Glomerular endothelial cell (primary cell): Measurements from ENCODE around the gene CRY1. TPM values are rescaled to one million over a fixed set of nuclear protein-coding genes. Genes with fewer than 3 reads are reported as not detected.
A peak's percentile ranks its signal among the peaks of the same experiment; 100 is the strongest.
"Not testable (repeated sequence)": the region's sequence is repeated elsewhere in the genome, so short reads cannot be mapped to it uniquely, and the experiment has no call there.

ENCODE experiments used
- DNase-seq: peaks from one replicate; pipeline ENCODE4 v3.0.0-alpha.2; 2011; ENCODE audit warnings: low read depth, low spot score; ENCODE audit errors: extremely low read depth
- total RNA-seq: library from RNA; depleted of rRNA; stranded (reverse); fragments of >200 nt; gene quantifications from 2 replicates; pipeline ENCODE4 v1.2.3, GENCODE V29; 2015

The CRY1 gene
- total RNA-seq, 1 donor from 2014 or later: 24.4 TPM

DNA sequence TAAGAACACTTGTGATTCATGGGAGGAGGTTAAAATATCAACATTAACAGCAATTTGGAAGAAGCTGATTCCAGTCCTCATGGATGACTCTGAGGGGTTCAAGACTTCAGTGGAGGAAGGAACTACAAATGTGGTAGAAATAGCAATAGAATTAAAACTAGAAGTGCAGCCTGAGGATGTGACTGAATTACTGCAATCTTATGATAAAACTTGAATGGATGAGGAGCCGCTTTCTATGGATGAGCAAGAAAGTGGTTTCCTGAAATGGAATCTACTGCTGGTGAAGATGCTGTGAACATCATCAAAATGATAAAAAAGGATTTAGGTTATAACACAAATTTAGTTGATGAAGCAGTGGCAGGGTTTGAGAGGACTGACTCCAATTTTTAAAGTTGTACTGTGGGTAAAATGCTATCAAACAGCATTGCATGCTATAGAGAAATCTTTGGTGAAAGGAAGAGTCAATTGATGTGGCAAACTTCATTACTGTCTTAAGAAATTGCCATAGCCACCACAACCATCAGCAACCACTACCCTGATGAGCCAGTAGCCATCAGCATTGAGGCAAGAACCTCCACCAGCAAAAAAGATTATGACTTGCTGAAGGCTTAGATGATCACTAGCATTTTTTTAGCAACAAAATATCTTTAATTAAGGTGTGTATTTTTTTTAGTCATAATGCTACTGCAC, 80.5 kb downstream of the CRY1 start:
- no peak for DNase-seq

DNA sequence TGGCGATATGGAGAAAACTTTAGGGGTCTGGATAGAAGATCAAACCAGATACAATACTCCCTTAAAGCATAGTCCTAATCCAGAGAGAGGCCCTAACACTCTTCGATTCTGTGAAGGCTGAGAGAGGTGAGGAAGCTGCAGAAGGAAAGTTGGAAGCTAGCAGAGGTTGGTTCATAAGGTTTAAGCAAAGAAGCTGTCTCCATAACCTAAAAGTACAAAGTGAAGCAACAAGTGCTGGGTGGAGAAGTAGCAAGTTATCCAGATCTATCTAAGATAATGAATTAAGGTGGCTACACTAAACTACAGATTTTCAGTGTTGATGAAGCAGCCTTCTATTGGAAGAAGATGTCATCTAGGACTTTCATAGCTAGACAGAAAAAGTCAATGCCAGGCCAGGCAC, 81.8 kb downstream of the CRY1 start:
- DNase-seq: no peak

DNA sequence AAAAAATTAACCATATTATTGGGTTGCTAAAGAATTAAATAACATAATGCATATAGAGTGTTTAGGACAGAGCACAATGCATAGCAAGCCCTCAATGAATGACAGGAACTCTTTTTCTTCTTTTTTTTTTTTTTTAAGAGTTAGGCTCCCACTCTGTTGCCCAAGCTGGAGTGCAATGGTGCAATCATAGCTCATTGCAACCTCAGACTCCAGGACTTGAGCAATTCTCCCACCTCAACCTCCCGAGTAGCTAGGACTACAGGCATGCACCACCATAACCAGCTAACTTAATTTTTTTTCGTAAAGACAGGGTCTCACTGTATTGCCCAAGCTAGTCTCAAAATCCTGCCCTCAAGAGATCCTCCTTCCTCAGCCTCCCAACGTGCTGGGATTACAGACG, 85.9 kb downstream of the CRY1 start:
- DNase-seq: no peak

DNA sequence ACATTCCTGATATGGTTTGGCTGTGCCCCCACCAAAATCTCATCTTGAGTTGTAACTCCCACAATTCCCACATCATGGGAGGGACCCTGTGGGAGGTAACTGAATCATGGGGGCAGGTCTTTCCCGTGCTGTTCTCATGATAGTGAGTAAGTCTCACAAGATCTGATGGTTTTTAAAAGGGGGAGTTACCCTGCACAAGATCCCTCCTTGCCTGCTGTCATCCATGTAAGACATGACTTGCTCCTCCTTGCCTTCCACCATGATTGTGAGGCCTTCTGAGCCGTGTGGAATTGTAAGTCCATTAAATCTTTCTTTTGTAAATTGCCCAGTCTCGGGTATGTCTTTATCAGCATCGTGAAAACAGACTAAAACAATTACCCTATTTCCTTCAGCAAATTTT, 90.7 kb downstream of the CRY1 start:
- DNase-seq: not testable (repeated sequence)

DNA sequence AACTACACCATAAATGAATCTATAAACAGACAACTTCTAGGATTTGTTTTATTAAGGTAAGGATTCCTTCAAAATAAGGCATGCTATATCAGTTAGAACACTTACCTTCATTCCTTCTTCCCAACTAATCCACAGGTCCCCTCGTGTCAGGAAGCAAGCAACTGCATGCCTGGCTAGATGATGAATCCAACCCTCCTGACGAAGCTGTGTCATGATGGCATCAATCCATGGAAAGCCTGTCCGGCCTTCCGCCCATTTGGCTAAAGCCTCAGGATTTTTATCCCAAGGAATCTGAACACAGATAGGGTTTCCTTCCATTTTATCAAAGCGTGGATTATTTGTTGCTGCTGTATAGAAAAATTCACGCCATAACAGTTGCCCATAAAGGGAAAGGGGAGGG, 93.9 kb downstream of the CRY1 start:
- DNase-seq: no peak

DNA sequence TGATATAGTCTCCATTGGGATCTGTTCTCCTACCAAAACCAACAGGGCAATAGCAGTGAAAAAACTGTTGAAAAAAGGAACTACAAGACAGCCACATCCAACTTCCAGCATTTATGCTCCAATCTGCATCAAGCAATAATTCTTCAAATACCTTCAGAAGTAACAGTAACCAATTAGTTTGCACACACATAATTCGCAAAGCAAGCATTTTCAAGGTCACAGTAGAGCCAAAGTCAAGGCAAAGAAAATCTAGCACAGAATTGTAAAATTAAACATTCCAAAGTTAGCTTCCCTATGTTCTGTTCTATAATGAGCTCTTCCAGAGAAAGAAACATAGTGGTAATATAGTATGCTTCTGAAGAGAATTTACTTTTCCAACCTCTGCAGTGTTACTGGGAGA, 95.4 kb downstream of the CRY1 start:
- DNase-seq: no peak

DNA sequence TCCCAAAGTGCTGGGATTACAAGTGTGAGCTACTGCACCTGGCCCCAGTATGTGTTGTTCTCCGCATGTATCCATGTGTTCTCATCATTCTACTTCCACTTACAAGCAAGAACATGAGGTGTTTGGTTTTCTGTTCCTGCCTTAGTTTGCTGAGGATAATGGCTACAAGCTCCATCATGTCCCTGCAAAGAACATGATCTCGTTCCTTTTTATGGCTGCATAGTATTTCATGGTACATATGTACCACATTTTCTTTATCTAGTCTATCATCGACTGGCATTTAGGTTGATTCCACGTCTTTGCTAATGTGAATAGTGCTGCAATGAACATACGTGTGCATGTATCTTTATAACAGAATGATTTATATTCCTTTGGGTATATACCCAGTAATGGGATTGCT, 97.2 kb downstream of the CRY1 start:
- DNase-seq: not testable (repeated sequence)

DNA sequence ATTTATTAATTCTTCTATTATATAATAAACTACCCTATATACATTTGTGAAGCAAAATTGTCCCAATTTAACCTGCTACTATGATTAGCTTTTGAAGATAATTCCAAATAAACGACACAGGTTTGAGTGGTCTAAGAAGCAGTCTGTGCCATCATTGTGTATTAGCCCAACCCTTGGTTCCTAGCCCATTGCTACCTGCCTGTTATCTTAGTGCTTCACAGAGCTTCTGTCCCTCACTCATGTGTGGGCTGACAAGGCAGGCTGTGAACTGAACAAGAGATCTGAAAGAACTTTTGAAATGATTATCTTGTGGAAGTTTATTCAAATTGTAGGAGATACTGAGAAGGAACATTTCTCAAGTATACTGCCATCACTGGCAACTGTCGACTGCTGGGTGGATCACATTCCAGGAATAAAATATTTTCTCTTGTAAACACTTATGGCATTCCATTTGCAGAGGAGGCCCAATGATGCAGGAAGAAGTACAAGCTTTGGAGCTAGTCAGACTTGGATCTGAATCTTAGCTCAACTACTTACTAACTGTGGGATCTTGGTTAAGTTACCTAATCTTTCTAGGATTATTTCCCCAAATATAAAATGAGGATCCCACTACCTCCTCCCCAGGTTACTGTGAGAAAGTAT, 98.6 kb downstream of the CRY1 start:
- DNase-seq: no peak

DNA sequence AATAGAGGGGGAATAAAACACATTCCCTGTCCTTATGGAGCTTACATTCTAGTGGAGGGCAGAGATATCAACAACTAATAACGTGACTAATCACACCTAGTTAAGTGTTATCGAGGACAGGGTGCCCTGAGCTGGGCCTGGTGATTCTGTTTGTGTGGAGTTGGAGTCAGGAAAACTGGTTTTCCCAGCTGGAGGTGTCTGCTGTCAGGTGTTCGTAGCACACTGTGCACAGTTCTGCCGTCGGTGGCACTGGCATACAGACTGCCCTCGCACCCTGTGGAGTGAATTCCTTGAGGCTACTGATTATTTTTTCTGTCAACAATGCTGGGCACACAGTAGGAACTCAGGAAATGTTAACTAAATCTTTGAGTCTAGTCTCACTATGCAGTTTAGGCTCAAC, 105.5 kb downstream of the CRY1 start:
- no peak for DNase-seq

DNA sequence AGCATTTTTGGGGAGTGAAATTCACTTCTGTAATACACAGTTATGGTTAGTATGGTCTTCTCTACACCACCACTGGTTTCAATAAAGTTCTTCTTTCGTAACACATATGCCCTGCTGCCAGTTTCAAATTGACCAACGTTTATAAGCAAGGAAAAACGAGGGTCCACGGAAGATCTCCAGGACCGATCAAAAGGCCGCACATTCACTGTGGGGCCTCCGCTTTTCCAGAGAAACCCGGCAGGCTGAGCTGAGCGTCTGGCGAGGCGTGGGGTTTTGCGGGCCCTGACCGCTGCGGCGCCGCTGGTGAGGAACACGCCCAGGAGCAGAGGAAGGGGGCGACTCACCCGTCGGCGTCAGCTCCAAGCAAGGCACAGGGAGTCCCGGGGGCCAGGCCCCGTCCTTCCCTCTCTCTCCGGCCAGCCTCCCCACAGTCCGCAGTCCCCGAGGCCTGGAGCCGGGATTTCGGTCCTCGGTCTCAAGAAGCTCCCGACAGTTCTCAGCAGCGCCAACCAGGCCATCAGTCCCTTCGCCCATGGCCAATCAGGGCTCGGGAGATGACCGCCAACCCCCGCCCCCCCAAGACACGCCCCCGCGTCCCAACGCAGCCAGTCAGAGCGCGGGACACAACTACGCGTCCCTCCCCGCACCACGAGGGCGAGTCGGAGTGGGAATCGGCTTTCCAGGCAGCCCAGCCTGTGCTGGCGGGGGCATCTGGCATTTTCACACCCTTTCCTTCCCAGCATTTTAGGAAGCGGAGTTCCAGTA, 106.5 kb downstream of the CRY1 start, which contains the start of gene MTERF2:
Gene MTERF2 (minus strand): TSS at position 522 of the 765 bp plus-strand sequence. CDS start 8,432 bp downstream, outside the sequence.
- peak; percentile 61 for DNase-seq

DNA sequence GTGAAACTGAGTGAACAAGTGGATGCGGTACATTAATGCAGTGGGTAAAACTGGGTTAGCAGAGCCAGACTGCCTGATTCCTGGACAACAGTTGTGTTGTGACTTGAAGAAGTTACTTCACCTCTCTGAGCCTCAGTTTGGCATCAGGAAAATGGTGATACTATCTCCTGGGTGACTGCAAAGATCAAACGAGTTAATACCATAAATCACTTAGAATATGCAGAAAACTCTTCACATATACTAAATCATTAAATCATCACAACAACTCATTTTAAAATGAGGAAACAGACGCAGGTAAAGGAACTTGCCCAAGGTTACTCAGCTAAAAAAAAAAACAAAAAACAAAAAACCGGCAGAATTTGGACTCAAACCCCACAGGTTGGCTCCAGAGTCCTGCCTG, 107.2 kb downstream of the CRY1 start:
- DNase-seq: no peak

DNA sequence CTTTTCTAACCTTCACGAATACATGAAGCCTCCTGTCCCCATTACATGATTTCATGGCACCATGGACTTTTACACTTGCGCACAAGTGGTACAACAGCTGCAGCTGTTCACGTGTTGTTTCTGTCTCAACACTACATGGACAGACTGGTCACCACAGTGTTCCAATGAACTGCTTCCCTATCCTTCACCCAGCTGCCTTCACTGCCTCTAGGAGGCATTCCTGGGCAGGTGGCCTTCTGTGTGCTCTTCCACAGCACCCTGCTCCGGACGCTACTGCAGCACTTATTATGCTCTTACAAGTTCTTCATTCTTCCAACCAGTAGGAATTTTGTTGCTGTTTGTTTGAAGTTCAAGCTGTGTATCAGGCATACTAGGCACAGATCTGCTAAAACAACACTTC, 107.9 kb downstream of the CRY1 start:
- no peak for DNase-seq

DNA sequence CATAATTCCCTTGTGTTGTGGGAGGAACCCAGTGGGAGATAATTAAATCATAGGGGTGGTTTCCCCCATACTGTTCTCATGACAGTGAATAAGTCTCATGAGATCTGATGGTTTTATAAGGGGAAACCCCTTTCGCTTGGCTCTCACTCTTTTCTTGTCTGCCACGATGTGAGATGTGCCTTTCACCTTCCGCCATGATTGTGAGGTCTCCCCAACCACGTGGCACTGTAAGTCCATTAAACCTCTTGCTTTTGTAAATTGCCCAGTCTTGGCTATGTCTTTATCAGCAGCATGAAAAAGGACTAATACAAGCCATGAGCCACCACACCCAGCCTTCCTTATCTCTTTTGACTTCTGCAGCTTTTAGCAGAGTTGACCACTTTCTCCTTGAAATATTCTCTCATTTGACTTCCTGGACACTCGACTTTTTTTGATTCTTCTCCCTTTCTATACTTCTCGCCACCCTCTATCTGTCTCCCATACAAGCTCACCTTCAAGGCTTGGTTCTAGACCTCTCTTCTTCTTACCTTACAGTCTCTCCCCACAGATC, 108.7 kb downstream of the CRY1 start:
- DNase-seq: no peak

DNA sequence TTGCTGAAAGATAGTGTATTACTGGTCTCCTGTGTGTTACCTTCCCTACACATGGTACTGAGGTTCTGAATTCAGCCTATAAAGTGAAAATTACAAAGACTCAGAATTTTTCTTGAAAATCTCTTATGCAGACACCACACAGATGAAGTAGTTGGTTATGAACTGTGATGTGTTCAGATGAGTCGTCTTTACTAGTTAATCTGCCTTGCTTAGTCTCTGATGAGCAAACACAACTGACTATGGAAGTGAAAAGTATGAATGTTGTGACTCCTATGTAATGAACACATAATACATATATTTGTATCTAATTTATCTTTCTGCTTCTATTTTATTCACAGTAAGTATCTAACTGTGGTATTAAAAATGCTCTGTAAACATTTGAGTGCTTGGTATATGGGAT, 111.1 kb downstream of the CRY1 start:
- no peak for DNase-seq

DNA sequence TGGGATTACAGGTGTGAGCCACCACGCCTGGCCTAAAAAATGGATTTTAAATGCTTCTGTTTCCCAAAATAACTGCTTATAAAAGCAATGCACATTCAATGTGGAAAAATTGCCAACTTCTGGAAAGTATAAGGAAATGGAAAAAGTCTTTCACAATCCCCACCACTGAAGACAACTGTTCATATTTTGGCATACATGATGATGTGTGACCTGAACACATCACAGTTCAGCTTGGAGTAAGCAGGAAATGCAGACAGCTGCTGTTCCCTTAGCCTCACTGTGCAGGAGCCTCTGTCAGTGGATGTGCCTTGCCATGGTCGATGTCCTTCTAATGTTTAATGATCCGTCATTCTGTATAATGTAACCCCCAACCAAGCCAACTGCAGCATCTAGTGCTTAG, 111.6 kb downstream of the CRY1 start:
- no peak for DNase-seq

DNA sequence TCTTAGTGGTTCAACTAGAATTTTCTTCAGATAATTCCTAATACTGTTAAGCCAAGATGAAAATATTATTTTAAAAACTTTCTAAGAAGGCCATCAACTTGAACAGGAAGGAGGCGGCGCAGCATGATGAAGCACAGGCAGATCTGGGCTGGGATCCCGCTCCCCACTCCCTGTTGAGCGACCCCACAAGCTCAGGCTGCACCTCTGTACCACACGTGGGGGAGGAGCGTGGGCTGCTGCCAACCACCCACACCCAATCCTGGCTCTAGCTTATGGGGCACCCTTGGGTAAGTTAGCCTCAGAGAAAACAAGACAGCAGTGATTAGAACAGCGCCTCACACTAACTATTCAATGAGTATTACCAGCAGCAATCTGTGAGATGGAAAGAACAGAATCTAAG, 112.4 kb downstream of the CRY1 start:
- DNase-seq: no peak

DNA sequence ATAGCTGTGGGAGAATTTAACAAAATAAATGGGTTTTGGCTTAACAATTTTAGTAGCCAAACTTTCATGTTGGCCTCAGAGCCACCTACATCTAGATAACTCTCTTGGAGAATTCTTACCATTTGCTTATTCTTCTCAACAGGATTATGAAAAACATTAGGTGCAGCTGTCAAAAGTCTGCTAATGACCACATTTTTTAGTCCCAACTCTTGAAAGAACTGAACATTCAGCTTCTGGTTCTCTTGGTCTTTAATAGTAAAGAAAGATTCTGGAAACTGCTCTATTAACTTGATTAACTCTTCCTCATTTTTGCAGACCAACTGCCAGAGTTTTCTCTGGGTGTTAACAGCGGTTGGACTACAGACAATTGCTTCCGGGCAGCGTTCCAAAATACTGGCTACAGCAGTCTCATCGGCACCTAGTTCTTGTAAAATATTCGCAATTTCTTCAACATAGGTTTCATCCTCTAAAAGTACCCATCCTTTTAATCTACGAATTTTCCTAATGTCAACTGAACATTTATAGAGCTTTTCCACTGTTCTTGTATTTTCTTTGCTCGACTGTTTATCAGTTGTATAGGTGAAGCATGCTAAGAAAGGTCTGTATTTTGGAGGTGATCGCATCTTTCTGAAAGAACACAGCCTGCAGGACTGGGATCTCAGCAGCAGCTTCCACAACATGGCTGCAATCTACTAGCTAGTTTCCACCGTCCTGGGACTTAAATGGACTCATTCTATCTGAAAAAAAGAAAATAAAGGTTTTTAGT, 115.1 kb downstream of the CRY1 start:
- no peak for DNase-seq

DNA sequence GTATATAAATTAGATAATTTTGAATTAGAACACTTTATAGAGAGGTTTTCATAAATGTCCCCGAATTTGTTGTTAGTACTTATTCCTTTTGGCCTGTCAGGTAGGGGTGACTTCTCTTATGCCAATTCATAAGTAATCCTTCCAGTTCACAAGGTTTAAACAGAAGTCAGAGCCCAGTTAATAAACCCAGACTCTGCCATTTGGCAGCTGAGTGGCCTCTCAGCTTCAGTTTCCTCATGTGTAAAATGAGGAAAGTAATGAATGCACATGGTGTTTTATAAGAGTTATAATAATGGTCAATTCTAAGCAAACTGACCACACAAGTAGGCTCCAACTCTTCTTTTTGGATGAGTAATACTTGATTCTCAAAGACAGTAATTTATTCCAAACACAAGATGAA, 116.7 kb downstream of the CRY1 start:
- DNase-seq: no peak

DNA sequence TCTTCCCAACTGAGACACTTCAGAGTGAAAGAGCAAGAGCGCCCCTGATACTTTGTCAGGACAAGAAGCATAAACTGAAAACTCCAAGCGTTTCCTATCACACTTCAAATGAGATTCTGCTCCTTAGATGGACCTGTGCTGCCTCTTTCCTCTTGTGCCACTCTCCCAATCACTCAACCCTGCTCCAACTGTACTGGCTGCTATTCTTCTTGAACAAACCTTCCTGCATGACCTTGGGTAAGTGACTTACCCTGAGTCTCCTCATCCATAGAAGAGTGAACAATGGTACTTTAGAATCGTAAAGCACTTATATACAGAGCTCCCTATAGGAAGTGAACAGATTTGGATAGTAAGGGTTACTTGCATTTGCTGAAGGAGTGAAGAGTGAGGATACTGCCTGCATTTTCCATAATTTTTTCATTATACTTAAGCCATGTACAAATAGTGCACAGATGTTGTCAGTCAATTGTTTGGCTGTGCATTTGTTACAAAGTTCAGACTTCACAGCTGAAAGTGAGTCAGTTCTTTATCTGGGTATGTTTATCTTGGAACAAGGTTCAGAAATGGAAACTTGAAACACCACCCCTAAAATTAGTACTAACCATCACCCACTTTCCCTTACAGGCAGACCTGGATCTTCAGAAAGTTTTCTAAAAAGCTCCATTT, 117.2 kb downstream of the CRY1 start:
- DNase-seq: no peak

DNA sequence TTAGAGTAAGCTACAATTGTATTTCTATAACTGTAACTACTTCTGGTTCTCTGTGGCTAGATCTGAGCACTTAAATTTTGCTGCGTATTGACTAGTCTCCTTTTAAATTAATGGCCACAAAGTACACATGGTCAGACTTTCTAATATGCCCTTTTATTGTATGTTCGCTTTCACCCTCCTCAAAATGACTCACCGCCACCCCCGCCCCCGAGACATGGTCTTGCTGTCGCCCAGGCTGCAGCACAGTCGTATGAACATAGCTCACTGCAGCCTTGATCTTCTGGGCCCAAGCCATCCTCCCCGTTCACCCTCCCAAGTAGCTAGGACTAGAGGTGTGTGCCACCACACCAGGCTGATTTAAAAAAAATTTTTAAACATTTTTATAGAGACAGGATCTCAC, 118.3 kb downstream of the CRY1 start:
- DNase-seq: no peak
